Naive thymus-derived CD8-positive, alpha-beta T cell (primary cell): Measurements from ENCODE around the gene PDLIM1. TPM values are rescaled to one million over a fixed set of nuclear protein-coding genes. Genes with fewer than 3 reads are reported as not detected.

Experiments
- ATAC-seq, 2 donors: fragments of 150-1000 bp; cut with Tn5 transposase in 1 of 2; sonication (Bioruptor Pico), chemical (Tn5 transposase) in 1 of 2; 1 replicate in 1 of 2; 2 replicates in 1 of 2; pipeline ENCODE4 v1.10.0; 2021; ENCODE audit warnings: mild to moderate bottlenecking in 2 of 2, moderate library complexity in 2 of 2
- POLR2A ChIA-PET: fragments of 350-600 bp; sonication (Branson Sonifier 250); formaldehyde crosslinking; loops from one replicate; lab custom pipeline; 2021; ENCODE audit warnings: antibody characterized with exemption; lab: Charles Lee
- DNase-seq, 10 donors: peaks; one replicate each; pipeline versions ENCODE4 v3.0.0 to v3.0.0-alpha.2; 2020 to 2022
- H3K27ac Mint-ChIP-seq, 10 donors: one replicate each; pipeline ENCODE4 v1.8.0; 2020 to 2022; ENCODE audit warnings: mild to moderate bottlenecking in 10 of 10, mixed read lengths in 10 of 10, moderate library complexity in 4 of 10, inconsistent platforms in 1 of 10
- H3K27me3 Mint-ChIP-seq, 5 donors: one replicate each; pipeline ENCODE4 v1.8.0; 2021 to 2022; ENCODE audit warnings: mixed read lengths in 5 of 5
- H3K36me3 Mint-ChIP-seq, 3 donors: one replicate each; pipeline ENCODE4 v1.8.0; 2020 to 2022; ENCODE audit warnings: mixed read lengths in 3 of 3, mild to moderate bottlenecking in 2 of 3, inconsistent platforms in 1 of 3
- H3K4me1 Mint-ChIP-seq, 4 donors: one replicate each; pipeline ENCODE4 v1.8.0; 2021 to 2022; ENCODE audit warnings: mixed read lengths in 4 of 4
- H3K4me3 Mint-ChIP-seq, 10 donors: one replicate each; pipeline ENCODE4 v1.8.0; 2020 to 2022; ENCODE audit warnings: mild to moderate bottlenecking in 10 of 10, mixed read lengths in 10 of 10, moderate library complexity in 6 of 10, inconsistent platforms in 1 of 10
- H3K9me3 Mint-ChIP-seq, 9 donors: one replicate each; pipeline ENCODE4 v1.8.0; 2020 to 2022; ENCODE audit warnings: mixed read lengths in 9 of 9, mild to moderate bottlenecking in 3 of 9, inconsistent platforms in 1 of 9, moderate library complexity in 1 of 9
- polyA plus RNA-seq, 3 donors: library from polyadenylated mRNA; unstranded; fragments of 300-500 nt; fragmentation: Illumina TruSeq; gene quantifications; one replicate each; pipeline ENCODE4 v1.2.3, GENCODE V29; 2021
- total RNA-seq, 8 experiments: library from RNA in 2 of 8; stranded (reverse) in 2 of 8; gene quantifications; one replicate each; pipeline ENCODE4 v1.2.3 and lab custom pipeline; 2021 to 2026

The PDLIM1 gene
- 1 to 10 TPM; 4.5 TPM for total RNA-seq
- polyA plus RNA-seq, result 10 to 100 TPM in 1 of 3 donors, 1 to 10 TPM in 1, under 1 TPM in 1; 0.48 to 15.2 (median 1.1) TPM
- total RNA-seq (lab: John Stamatoyannopoulos, UW), result 0 to 0.35 (median 0) reads per million in 6 experiments

GRCh38 chr10:95290461-95291364 is at the start of gene PDLIM1:
Gene PDLIM1, minus strand, starts transcription at chr10:95291003. Its CDS starts 88 bp downstream, at chr10:95290915.
- peaks cover 4 to 51% (median 22%) of the 10 kb centered on the region in 4 donors for H3K4me1 Mint-ChIP-seq
- no peaks in the 10 kb centered on the region for H3K9me3 Mint-ChIP-seq
- H3K4me3 Mint-ChIP-seq, result peak within 1 kb of the TSS; percentile 63 to 86 (median 76)
- peaks cover 0 to 6% (median 0%) of the 10 kb centered on the region in 3 donors for H3K36me3 Mint-ChIP-seq
- H3K27ac Mint-ChIP-seq, result peak within 1 kb of the TSS in 3 of 10 donors; percentile 35 to 73 (median 69)
- DNase-seq (peak in 6 of 10 donors; percentile 2 to 66 (median 18)), ATAC-seq (peak; percentile 35 to 76)
- H3K27me3 Mint-ChIP-seq, result peaks cover 27 to 80% (median 42%) of the 10 kb centered on the region in 5 donors
- POLR2A ChIA-PET, result interaction anchor here (0.6 kb wide), 1 partner anchor 20 kb away, joined by 5 read pairs; no protein-coding TSS in a partner anchor

GRCh38 chr10:95339863-95340262 is 49.1 kb upstream of the PDLIM1 start:
- Mint-ChIP-seq H3K27me3 (peaks cover 0 to 5% (median 0%) of the 10 kb centered on the region in 5 donors), H3K36me3 (no peaks in the 10 kb centered on the region), H3K27ac (no peak overlapping the region), H3K4me1 (no peaks in the 10 kb centered on the region), H3K4me3 (no peak overlapping the region), H3K9me3 (no peaks in the 10 kb centered on the region)
- ATAC-seq (no peak), DNase-seq (no peak)
- POLR2A ChIA-PET, result no interaction called here

GRCh38 chr10:95337423-95338160 is 46.8 kb upstream of the PDLIM1 start:
- H3K36me3 Mint-ChIP-seq, result no peaks in the 10 kb centered on the region
- no peak overlapping the region for H3K27ac Mint-ChIP-seq
- no peak for DNase-seq
- no peaks in the 10 kb centered on the region for H3K9me3 Mint-ChIP-seq
- H3K4me1 Mint-ChIP-seq, result no peaks in the 10 kb centered on the region
- peaks cover 0 to 5% (median 0%) of the 10 kb centered on the region in 5 donors for H3K27me3 Mint-ChIP-seq
- ATAC-seq, result no peak
- H3K4me3 Mint-ChIP-seq, result no peak overlapping the region
- POLR2A ChIA-PET, result no interaction called here

GRCh38 chr10:95336702-95337101 is 45.9 kb upstream of the PDLIM1 start:
- Mint-ChIP-seq H3K36me3 (no peaks in the 10 kb centered on the region), H3K9me3 (no peaks in the 10 kb centered on the region), H3K4me3 (no peak overlapping the region), H3K27ac (no peak overlapping the region), H3K4me1 (no peaks in the 10 kb centered on the region), H3K27me3 (peaks cover 0 to 5% (median 0%) of the 10 kb centered on the region in 5 donors)
- ATAC-seq, result no peak
- POLR2A ChIA-PET, result no interaction called here
- DNase-seq, result no peak

- ATAC-seq (no peak), DNase-seq (no peak)
- Mint-ChIP-seq H3K4me1 (no peaks in the 10 kb centered on the region), H3K36me3 (no peaks in the 10 kb centered on the region), H3K27me3 (peaks cover 0 to 5% (median 0%) of the 10 kb centered on the region in 5 donors), H3K27ac (no peak overlapping the region), H3K9me3 (no peaks in the 10 kb centered on the region), H3K4me3 (no peak overlapping the region)
- POLR2A ChIA-PET, result no interaction called here
These were observed 45.3 kb upstream of the PDLIM1 start for GRCh38 chr10:95335933-95336699.

GRCh38 chr10:95334805-95335144 is 44.0 kb upstream of the PDLIM1 start:
- no peak overlapping the region for H3K27ac Mint-ChIP-seq
- H3K4me3 Mint-ChIP-seq, result no peak overlapping the region
- no peaks in the 10 kb centered on the region for H3K4me1 Mint-ChIP-seq
- no peak for ATAC-seq
- peaks cover 0 to 5% (median 0%) of the 10 kb centered on the region in 5 donors for H3K27me3 Mint-ChIP-seq
- POLR2A ChIA-PET, result no interaction called here
- no peaks in the 10 kb centered on the region for H3K9me3 Mint-ChIP-seq
- DNase-seq, result no peak
- no peaks in the 10 kb centered on the region for H3K36me3 Mint-ChIP-seq

- peaks cover 0 to 5% (median 0%) of the 10 kb centered on the region in 5 donors for H3K27me3 Mint-ChIP-seq
- no peaks in the 10 kb centered on the region for H3K36me3 Mint-ChIP-seq
- H3K9me3 Mint-ChIP-seq, result no peaks in the 10 kb centered on the region
- POLR2A ChIA-PET, result no interaction called here
- H3K27ac Mint-ChIP-seq, result no peak overlapping the region
- no peak for DNase-seq
- no peaks in the 10 kb centered on the region for H3K4me1 Mint-ChIP-seq
- no peak overlapping the region for H3K4me3 Mint-ChIP-seq
- ATAC-seq, result no peak
These were observed 43.4 kb upstream of the PDLIM1 start for GRCh38 chr10:95333997-95334804.

GRCh38 chr10:95332666-95333249 is 42.0 kb upstream of the PDLIM1 start:
- no peaks in the 10 kb centered on the region for H3K4me1 Mint-ChIP-seq
- POLR2A ChIA-PET, result no interaction called here
- ATAC-seq (no peak), DNase-seq (no peak)
- no peaks in the 10 kb centered on the region for H3K9me3 Mint-ChIP-seq
- no peak overlapping the region for H3K4me3 Mint-ChIP-seq
- H3K36me3 Mint-ChIP-seq, result no peaks in the 10 kb centered on the region
- no peak overlapping the region for H3K27ac Mint-ChIP-seq
- peaks cover 0 to 5% (median 0%) of the 10 kb centered on the region in 5 donors for H3K27me3 Mint-ChIP-seq

GRCh38 chr10:95331596-95332130 is 40.9 kb upstream of the PDLIM1 start:
- H3K27ac Mint-ChIP-seq, result no peak overlapping the region
- no peak for DNase-seq

GRCh38 chr10:95330966-95331453 is 40.2 kb upstream of the PDLIM1 start:
- H3K36me3 Mint-ChIP-seq, result no peaks in the 10 kb centered on the region
- DNase-seq (no peak), ATAC-seq (no peak)
- H3K27me3 Mint-ChIP-seq, result no peaks in the 10 kb centered on the region
- no peaks in the 10 kb centered on the region for H3K4me1 Mint-ChIP-seq
- H3K4me3 Mint-ChIP-seq, result no peak overlapping the region
- H3K27ac Mint-ChIP-seq, result no peak overlapping the region
- no peaks in the 10 kb centered on the region for H3K9me3 Mint-ChIP-seq
- POLR2A ChIA-PET, result no interaction called here

More at GRCh38 chr10:95331596-95332130, 40.9 kb upstream of the PDLIM1 start:
- Mint-ChIP-seq H3K4me1 (no peaks in the 10 kb centered on the region), H3K27me3 (peaks cover 0 to 4% (median 0%) of the 10 kb centered on the region in 5 donors), H3K36me3 (no peaks in the 10 kb centered on the region), H3K9me3 (no peaks in the 10 kb centered on the region), H3K4me3 (no peak overlapping the region)
- POLR2A ChIA-PET, result no interaction called here
- ATAC-seq, result no peak

GRCh38 chr10:95329296-95329695 is 38.5 kb upstream of the PDLIM1 start:
- Mint-ChIP-seq H3K27me3 (no peaks in the 10 kb centered on the region), H3K9me3 (no peaks in the 10 kb centered on the region), H3K4me1 (no peaks in the 10 kb centered on the region), H3K4me3 (no peak overlapping the region), H3K27ac (no peak overlapping the region), H3K36me3 (no peaks in the 10 kb centered on the region)
- POLR2A ChIA-PET, result no interaction called here
- DNase-seq, result no peak
- no peak for ATAC-seq
